LNCaP clone FGC (cell line): ENCODE data around the gene STAT6.

Experiments used
- DNase-seq: peaks from one replicate; pipeline ENCODE4 v3.0.0-alpha.2; 2011; ENCODE audit warnings: low read depth
- H3K4me3 ChIP-seq: 2 replicates; pipeline ENCODE4 v1.5.1; 2011; ENCODE audit warnings: mild to moderate bottlenecking, low read depth, low read length, control low read depth
- TF ChIP-seq, protein P1 (sequence below): IDR thresholded peaks from 2 replicates; pipeline ENCODE4 v1.5.1; 2012; ENCODE audit warnings: mild to moderate bottlenecking; ENCODE audit not compliant: control insufficient read depth, insufficient read depth; ENCODE audit errors: extremely low read depth

The STAT6 gene

GRCh38 chr12:57118711-57119271, 7.6 kb upstream of the STAT6 start:
- no peak for DNase-seq
- no peak overlapping the region for H3K4me3 ChIP-seq
- TF ChIP-seq, protein P1, sequence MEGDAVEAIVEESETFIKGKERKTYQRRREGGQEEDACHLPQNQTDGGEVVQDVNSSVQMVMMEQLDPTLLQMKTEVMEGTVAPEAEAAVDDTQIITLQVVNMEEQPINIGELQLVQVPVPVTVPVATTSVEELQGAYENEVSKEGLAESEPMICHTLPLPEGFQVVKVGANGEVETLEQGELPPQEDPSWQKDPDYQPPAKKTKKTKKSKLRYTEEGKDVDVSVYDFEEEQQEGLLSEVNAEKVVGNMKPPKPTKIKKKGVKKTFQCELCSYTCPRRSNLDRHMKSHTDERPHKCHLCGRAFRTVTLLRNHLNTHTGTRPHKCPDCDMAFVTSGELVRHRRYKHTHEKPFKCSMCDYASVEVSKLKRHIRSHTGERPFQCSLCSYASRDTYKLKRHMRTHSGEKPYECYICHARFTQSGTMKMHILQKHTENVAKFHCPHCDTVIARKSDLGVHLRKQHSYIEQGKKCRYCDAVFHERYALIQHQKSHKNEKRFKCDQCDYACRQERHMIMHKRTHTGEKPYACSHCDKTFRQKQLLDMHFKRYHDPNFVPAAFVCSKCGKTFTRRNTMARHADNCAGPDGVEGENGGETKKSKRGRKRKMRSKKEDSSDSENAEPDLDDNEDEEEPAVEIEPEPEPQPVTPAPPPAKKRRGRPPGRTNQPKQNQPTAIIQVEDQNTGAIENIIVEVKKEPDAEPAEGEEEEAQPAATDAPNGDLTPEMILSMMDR: no peak

- TF ChIP-seq, protein P1: no peak
- DNase-seq: no peak
- no peak overlapping the region for H3K4me3 ChIP-seq
Measured at GRCh38 chr12:57116580-57117281, 5.6 kb upstream of the STAT6 start.

- peak; percentile 50 for DNase-seq
- TF ChIP-seq, protein P1: peak; percentile 86
- H3K4me3 ChIP-seq: peak overlapping the region; percentile 35
Measured at GRCh38 chr12:57112492-57113294, 1.5 kb upstream of the STAT6 start.

DNA sequence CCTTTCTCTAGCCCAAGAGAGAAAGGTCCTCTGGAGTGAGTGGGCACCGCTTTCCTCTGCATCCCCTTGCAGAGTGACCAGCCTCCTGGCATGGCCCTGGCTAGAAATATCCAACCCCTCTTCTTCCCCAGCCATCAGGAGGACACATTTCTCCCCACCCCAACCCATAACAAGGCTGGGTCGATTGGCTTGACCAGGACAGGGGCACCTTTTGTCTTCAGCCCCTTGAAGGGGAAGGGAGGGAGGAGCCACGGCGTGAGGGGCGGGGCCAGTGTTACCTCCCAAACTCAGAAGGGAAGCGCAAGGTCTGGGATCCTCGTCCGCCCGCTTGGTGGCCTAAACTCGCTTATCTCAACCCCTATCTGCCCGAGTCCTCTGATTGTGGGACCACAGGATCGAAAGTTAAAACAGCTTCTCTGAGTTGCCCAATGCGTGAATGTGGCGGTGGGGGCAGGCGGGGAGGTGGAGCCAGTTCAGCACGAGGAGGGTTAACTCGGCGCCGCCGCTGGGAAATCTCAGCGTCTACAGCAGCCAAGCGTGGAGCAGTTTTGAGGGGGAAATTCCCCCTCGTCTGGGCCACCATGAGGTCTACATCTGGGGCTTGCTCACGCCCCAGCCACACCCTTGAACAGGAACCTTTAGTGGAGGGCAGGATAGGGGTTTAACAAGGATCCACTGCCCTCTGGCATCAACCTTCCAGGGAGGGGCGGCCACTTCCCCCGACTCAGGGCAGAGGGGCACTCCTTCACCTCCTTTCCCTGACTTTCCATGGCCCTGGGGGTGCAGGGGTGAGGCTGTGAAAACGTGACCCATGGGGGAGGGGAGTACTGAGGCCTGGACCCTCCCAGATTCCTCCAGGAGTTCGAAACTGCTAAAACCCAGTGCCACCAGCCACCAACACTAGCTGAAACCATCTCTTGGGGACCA, 795 bp downstream of the STAT6 start:
- TF ChIP-seq, protein P1: no peak
- no peak for DNase-seq
- no peak overlapping the region for H3K4me3 ChIP-seq

DNA sequence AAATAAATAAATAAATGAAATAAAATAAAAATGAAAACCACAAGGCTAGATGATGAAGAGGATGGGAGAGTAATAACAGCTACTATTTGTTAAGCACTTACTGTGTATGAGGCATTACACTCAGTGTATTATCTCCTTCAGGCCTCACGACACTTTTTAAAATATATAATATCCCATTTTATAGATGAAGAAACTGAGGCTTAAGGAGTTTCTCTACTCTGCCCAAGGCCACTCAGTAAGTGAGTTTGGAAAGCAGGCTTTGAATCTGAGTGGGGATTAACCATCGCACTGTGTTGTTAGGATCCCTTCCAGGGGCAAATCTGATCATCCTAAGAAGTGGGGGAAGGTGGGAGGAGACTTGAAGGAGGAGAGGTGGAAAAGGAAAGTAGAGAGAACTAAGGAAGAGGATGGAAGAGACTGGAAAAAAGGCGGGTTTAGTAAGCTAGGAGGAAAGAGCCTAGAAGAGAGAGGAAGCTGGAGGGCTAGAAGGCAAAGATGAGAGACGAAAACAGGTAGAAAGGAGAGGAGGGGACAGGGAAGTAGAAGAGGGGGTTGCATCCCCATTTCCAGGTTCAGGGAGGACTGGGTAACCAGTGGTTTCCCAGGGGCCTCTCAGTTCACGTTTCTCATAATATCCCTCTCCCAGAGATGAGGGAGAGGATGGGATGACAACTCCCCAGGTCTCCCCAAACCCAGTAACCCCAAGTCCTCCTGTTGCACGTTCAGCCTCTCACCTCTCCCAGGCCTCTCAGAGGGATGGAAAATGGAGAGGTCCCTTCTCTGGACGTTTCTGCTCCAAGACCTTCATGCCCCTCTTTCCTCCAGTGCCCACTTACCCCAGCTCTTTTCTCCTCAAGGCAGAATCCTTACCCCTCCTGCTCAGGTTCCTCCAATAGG, 1.7 kb downstream of the STAT6 start:
- TF ChIP-seq, protein P1: no peak
- no peak overlapping the region for H3K4me3 ChIP-seq
- no peak for DNase-seq
